Muscle of leg (tissue), 16 donors: ENCODE results near the gene RPH3AL. TPM values are rescaled to one million over a fixed set of nuclear protein-coding genes. Genes with fewer than 3 reads are reported as not detected.

Experiments
- DNase-seq: peaks from one replicate; pipeline ENCODE4 v3.0.0; 2013
- H3K27ac ChIP-seq: one replicate; pipeline ENCODE4 v1.5.1; 2013; ENCODE audit warnings: mild to moderate bottlenecking, low read length, control low read depth
- H3K27me3 ChIP-seq: one replicate; pipeline ENCODE4 v1.6.1; 2013; ENCODE audit warnings: low read length; ENCODE audit not compliant: control insufficient read depth, insufficient read depth
- H3K36me3 ChIP-seq: one replicate; pipeline ENCODE4 v1.6.1; 2013; ENCODE audit warnings: low read length; ENCODE audit not compliant: control insufficient read depth, insufficient read depth
- H3K4me1 ChIP-seq: one replicate; pipeline ENCODE4 v1.6.1; 2013; ENCODE audit warnings: low read length; ENCODE audit not compliant: control insufficient read depth, insufficient read depth
- H3K4me3 ChIP-seq: one replicate; pipeline ENCODE4 v1.5.1; 2013; ENCODE audit warnings: low read length, control low read depth
- H3K9me3 ChIP-seq: replicated peaks from 2 replicates; pipeline ENCODE4 v1.6.1; 2013; ENCODE audit warnings: low read depth, low read length; ENCODE audit not compliant: control insufficient read depth
- WGBS: methylation state at CpG from one replicate; pipeline ENCODE4 v1.1.5; 2013; ENCODE audit warnings: missing lambda C conversion rate; ENCODE audit not compliant: insufficient coverage; 5-methylcytosine and 5-hydroxymethylcytosine counted together
- long read RNA-seq, 11 donors: transcript quantifications; one replicate each; lab custom pipeline, GENCODE V29; 2026
- polyA plus RNA-seq, 8 donors: library from polyadenylated mRNA; unstranded; fragments of 120-200 nt; gene quantifications; one replicate each; pipeline versions ENCODE4 v1.2.1 to v1.2.3, GENCODE V29; 2013; ENCODE audit warnings: inconsistent platforms in 1 of 8, low replicate concordance in 1 of 8; ENCODE audit not compliant: insufficient read length in 8 of 8, insufficient read depth in 1 of 8
- total RNA-seq: library from RNA; stranded (reverse); fragments of 120-200 nt; gene quantifications from one replicate; pipeline ENCODE4 v1.2.4, GENCODE V29; 2013

The RPH3AL gene, protein sequence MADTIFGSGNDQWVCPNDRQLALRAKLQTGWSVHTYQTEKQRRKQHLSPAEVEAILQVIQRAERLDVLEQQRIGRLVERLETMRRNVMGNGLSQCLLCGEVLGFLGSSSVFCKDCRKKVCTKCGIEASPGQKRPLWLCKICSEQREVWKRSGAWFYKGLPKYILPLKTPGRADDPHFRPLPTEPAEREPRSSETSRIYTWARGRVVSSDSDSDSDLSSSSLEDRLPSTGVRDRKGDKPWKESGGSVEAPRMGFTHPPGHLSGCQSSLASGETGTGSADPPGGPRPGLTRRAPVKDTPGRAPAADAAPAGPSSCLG
- 6.1 TPM for total RNA-seq
- 1 to 10 TPM; 3.0 to 5.6 (median 4.7) TPM for polyA plus RNA-seq
- long read RNA-seq, donor 1: 0 reads
- long read RNA-seq, donor 2: 0 reads
- long read RNA-seq, donor 3: 0 reads
- long read RNA-seq, donor 4: 0 reads
- long read RNA-seq, donor 5: 0 reads
- long read RNA-seq, donor 6: 0 reads
- long read RNA-seq, donor 7: 0 reads
- long read RNA-seq, donor 8: 0 reads
- long read RNA-seq, donor 9: 0 reads
- long read RNA-seq, donor 10, partial matches to known transcripts: 0 of 1 reads
- long read RNA-seq, donor 10, other reads (novel, unspliced or antisense): 0 of 1 reads
- long read RNA-seq, donor 11: 0 reads

DNA sequence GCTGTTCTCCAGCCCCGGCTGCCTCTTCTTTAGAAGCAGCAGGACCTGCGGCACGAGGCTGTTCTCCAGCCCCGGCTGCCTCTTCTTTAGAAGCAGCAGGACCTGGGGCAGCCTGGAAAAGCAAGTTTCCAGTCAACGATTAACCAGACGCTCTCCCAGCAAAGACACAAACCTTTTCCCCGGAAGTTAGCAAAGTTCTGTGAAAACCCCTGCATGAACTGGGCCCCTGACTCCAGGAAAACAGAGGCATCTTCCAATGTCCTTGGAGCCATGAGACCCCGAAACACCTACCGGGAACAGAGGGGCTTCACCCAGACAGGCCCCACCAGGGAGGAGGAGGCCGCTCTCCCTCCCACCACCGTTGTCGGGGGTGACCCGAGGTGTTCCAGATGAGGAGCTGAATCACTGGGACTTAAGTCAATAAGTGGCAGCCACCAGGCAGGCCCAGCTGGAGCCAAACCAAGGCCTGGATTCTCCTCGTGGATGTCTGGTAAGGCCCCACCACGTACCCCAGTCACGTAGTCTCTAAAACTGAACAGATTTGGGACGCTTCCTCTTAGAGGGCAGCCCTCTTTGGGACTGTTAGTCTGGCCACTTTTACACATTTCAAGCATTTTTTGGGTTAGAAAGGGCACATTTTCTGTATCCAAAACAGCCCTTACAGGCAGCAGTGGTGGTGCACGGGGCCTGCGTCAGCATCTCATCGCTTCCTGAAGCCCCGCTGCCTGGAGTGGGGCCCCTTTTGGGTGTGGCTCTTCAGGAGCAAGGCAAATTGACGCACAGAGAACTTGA lies at the start of gene RPH3AL:
Gene RPH3AL, minus strand, starts transcription at position 387 of the 792 bp plus-strand sequence. CDS start 25,264 bp downstream, outside the sequence.
- 18% methylated on average over 12 of the region's 22 CpGs for WGBS
- H3K27ac ChIP-seq: peak within 1 kb of the TSS; percentile 79
- H3K4me1 ChIP-seq: peaks cover 46% of the 10 kb centered on the region
- H3K4me3 ChIP-seq: no peak within 1 kb of the TSS
- H3K27me3 ChIP-seq: peaks cover 2% of the 10 kb centered on the region
- DNase-seq: peak; percentile 83
- no peaks in the 10 kb centered on the region for H3K36me3 ChIP-seq
- no peaks in the 10 kb centered on the region for H3K9me3 ChIP-seq

DNA sequence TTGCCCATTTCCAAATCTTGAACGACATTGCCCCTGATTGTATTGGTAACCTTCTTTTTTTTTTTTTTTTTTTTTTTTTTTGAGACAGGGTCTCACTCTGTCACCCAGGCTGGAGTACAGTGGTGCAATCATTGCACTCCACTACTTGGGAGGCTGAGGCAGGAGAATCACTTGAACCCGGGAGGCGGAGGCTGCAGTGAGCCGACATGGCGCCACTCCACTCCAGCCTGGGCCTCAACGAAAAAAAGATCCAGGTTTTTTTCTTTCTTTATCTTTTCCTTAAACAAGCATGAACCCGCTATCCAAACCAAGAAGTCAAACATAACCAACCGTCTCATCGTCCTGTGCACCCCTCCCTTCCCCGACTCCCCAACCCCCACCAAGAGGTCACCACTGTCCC lies 47.6 kb upstream of the RPH3AL start:
- no peaks in the 10 kb centered on the region for H3K4me1 ChIP-seq
- no peaks in the 10 kb centered on the region for H3K27me3 ChIP-seq
- 91% methylated on average over 8 of the region's 10 CpGs for WGBS
- DNase-seq: no peak
- no peak overlapping the region for H3K27ac ChIP-seq
- no peaks in the 10 kb centered on the region for H3K36me3 ChIP-seq
- no peak overlapping the region for H3K4me3 ChIP-seq
- no peaks in the 10 kb centered on the region for H3K9me3 ChIP-seq

DNA sequence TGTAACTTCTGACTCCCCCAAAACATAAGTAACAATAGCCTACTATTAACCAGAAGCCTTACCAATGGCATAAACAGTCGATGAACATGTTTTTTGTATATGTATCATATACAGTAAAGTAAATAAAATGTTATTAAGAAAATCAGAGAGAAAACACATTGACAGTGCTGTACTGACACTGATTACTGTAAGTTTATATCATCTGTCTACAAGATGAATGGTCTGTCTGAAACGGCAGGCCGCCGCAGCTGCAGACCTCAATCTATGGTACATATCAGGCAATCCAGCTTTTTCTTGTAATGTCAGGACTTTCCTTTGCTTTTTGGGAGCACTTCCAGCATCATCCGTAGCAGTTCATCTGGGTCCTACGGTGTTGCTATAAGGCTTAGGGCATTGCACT lies 44.2 kb upstream of the RPH3AL start:
- Histone ChIP-seq H3K9me3 (no peaks in the 10 kb centered on the region), H3K27ac (no peak overlapping the region), H3K4me1 (no peaks in the 10 kb centered on the region), H3K4me3 (no peak overlapping the region), H3K27me3 (no peaks in the 10 kb centered on the region), H3K36me3 (no peaks in the 10 kb centered on the region)
- no peak for DNase-seq
- WGBS: 72% methylated on average over 3 of the region's 6 CpGs

DNA sequence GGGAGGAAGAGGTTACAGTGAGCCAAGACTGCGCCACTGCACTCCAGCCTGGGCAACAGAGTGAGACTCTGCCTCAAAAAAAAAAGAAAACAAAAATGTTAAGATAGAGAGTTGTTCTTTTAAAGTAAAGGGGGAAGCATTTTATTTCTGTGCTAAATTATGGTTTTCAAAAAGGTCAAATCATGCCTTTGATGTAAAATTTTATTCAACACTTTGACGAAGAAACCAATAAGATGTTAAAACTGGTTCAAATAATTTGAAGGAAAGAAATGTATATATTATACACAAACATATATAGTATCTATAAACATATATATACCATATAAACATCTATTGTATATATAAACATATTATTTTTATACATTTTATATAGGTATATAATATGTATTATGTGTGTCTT lies 43.4 kb upstream of the RPH3AL start:
- no peaks in the 10 kb centered on the region for H3K9me3 ChIP-seq
- 100% methylated on average over 1 of the region's 2 CpGs for WGBS
- H3K4me1 ChIP-seq: no peaks in the 10 kb centered on the region
- no peaks in the 10 kb centered on the region for H3K27me3 ChIP-seq
- H3K27ac ChIP-seq: no peak overlapping the region
- H3K4me3 ChIP-seq: no peak overlapping the region
- no peaks in the 10 kb centered on the region for H3K36me3 ChIP-seq
- no peak for DNase-seq

DNA sequence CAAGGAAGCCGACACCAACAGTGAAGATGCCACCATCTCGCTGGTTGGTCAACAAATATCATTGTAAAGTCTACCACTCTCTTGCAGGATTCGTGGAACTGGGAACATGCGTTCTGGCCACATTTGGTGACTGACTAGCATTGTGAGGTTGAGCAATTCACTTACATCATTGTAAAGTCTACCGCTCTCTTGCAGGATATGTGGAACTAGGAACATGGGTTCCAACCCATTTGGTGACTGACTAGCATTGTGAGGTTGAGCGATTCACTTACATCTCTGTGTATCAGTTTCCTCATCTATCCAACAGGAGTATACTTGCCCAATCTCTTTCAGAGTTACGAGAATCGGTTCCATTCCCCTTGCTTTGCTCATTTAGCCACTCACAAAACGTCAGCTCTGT lies 42.6 kb upstream of the RPH3AL start:
- DNase-seq: no peak
- H3K4me3 ChIP-seq: no peak overlapping the region
- no peak overlapping the region for H3K27ac ChIP-seq
- no peaks in the 10 kb centered on the region for H3K27me3 ChIP-seq
- 85% methylated on average over 3 of the region's 9 CpGs for WGBS
- H3K36me3 ChIP-seq: no peaks in the 10 kb centered on the region
- H3K4me1 ChIP-seq: no peaks in the 10 kb centered on the region
- H3K9me3 ChIP-seq: no peaks in the 10 kb centered on the region

DNA sequence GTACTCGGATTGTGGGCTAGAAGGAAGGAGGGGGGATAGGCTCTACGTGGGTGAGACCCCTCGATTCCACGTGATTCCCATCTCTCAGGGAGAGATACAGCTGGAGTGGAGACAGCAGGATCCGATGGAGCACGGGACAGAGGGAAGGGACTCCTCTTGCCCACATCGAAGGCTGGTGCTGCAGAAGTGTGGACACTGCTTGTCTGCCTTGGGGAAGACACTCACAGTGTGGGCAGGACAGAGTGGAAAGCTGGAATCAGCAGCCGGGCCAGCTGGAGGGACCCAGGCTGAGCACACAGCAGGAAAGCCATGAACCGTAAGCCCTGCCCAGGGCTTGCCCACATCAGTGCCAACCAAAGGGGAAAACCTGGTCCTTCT lies 42.1 kb upstream of the RPH3AL start:
- WGBS: 89% methylated on average over 9 of the region's 9 CpGs
- Histone ChIP-seq H3K27ac (no peak overlapping the region), H3K36me3 (no peaks in the 10 kb centered on the region), H3K4me3 (no peak overlapping the region), H3K27me3 (no peaks in the 10 kb centered on the region), H3K9me3 (no peaks in the 10 kb centered on the region), H3K4me1 (no peaks in the 10 kb centered on the region)
- no peak for DNase-seq

DNA sequence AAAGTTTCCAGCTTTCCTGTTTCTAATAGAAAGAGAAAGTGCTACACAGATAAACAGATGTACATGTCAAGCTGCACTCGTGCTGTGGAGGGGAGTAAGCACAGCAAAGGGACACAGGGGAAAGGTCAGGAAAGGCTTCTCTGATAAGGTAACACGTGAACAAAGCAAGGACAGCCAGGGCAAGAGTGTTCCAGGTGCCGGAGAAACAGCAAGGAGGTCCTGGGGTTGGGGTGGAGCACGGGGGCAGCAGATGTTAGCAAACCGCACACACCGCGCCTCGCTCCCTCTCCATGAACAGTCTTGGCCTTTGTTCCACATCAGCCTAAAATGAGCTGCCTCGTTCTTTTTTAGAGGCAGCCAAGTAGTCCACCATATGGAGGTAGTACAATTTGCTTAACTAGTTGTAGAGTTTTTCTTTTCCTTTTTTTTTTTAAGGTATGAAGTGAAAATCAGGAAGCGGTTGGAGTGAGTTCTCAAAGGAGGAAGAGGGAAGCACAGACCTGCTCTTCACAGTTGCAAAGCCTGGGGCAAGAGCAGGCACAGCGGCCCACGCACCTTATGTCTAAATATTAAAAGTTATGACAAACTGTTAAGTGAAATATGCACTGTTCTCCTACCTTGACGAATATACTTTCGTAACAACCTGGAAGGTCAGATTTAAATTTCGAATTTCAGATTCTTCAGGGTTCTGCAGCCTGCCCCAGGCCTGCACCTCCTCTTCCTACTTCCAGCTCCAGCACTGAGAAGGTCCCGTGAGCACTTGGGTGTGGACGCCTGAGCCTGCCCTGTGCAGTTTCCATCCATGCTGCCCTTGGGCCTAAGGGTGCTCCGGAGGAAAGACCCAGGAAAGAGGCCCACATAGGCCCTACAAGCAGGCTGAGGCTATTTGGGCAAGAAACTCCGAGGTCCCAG lies 41.5 kb upstream of the RPH3AL start:
- Histone ChIP-seq H3K9me3 (no peaks in the 10 kb centered on the region), H3K4me3 (no peak overlapping the region)
- WGBS: 64% methylated on average over 10 of the region's 19 CpGs

DNA sequence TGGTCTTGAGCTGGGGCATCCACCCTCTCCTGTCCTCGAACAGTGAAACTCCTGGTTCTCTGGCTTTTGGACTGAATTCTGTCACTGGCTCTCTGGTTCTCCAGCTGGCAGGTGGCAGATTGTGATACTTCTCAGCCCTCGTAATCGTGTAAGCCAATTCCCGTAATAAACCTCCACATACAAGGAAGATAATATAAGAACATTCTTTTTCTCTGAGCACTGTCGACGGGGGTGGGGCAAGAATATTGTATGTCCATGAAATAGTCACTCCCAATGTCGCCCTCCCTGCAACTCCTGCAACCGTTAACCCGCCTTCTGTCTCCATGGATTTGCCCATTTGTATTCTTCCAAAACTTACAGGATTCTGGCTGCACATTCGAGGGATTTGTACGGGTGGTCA lies 39.2 kb upstream of the RPH3AL start:
- 77% methylated on average over 4 of the region's 11 CpGs for WGBS
- H3K36me3 ChIP-seq: no peaks in the 10 kb centered on the region

More for the DNA sequence above, 41.5 kb upstream of the RPH3AL start:
- Histone ChIP-seq H3K36me3 (no peaks in the 10 kb centered on the region), H3K4me1 (no peaks in the 10 kb centered on the region), H3K27ac (no peak overlapping the region), H3K27me3 (no peaks in the 10 kb centered on the region)
- DNase-seq: peak; percentile 39

DNA sequence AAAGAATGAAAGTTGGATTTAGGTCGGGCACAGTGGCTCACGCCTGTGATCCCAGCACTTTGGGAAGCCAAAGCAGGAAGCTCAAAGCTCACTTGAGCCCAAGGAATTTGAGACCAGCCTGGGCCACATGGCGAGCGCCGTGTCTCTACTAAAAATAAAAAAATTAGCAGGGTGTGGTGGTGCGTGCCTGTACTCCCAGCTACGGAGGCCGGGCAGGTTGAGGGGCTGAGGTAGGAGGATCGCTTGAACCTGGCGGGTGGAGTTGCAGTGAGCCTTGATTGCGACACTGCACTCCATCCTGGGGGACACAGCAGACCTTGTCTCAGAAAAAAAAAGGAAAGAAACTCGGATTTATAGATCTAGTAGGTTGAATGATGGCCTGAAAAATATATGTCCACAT lies 37.4 kb upstream of the RPH3AL start:
- H3K27me3 ChIP-seq: peaks cover 9% of the 10 kb centered on the region
- 59% methylated on average over 11 of the region's 12 CpGs for WGBS
- H3K36me3 ChIP-seq: no peaks in the 10 kb centered on the region

More for the DNA sequence above, 39.2 kb upstream of the RPH3AL start:
- no peaks in the 10 kb centered on the region for H3K27me3 ChIP-seq
- no peak overlapping the region for H3K27ac ChIP-seq
- no peak overlapping the region for H3K4me3 ChIP-seq
- no peaks in the 10 kb centered on the region for H3K4me1 ChIP-seq
- H3K9me3 ChIP-seq: no peaks in the 10 kb centered on the region
- DNase-seq: no peak

More for the DNA sequence above, 37.4 kb upstream of the RPH3AL start:
- Histone ChIP-seq H3K9me3 (no peaks in the 10 kb centered on the region), H3K27ac (no peak overlapping the region), H3K4me3 (no peak overlapping the region), H3K4me1 (peaks cover 11% of the 10 kb centered on the region)
- DNase-seq: no peak
